HCT116 (cell line): ENCODE results near the gene ACSS3. TPM values are rescaled to one million over a fixed set of nuclear protein-coding genes. Genes with fewer than 3 reads are reported as not detected.

Experiments
- ATAC-seq: fragments of 200-7000 bp; cut with Tn5 transposase; 2 replicates; pipeline ENCODE4 v1.9.1; 2020; ENCODE audit warnings: mild to moderate bottlenecking, moderate library complexity
- BruUV-seq: library from RNA; stranded (reverse); fragments of 400-500 nt; replicated peaks from 2 replicates; lab custom pipeline; 2021; lab: Mats Ljungman, UMichigan
- CTCF ChIA-PET: fragments of 300-600 bp; sonication (Branson Sonifier 250); formaldehyde crosslinking; loops from one replicate; lab custom pipeline; 2021; ENCODE audit warnings: antibody characterized with exemption; lab: Charles Lee
- POLR2A ChIA-PET: fragments of 300-600, 350-600 bp; sonication (Branson Sonifier 250); formaldehyde crosslinking; loops from one replicate; lab custom pipeline; 2021; ENCODE audit warnings: antibody characterized with exemption; lab: Charles Lee
- RAD21 ChIA-PET, 2 experiments: fragments of 300-600 bp; sonication (Branson Sonifier 250); formaldehyde crosslinking; loops; one replicate each; lab custom pipeline; 2023; ENCODE audit warnings: low total read pairs in 2 of 2; ENCODE audit not compliant: uncharacterized antibody in 2 of 2, unreplicated experiment in 2 of 2, low non-redundant PET in 1 of 2; lab: Charles Lee
- DNase-seq: peaks from one replicate; pipeline ENCODE4 v3.0.0-alpha.2; 2010; ENCODE audit warnings: low read depth, low spot score
- H2AFZ ChIP-seq: fragments of 200-600 bp; shearing (Covaris generic), sonication (generic); 2 replicates; pipeline ENCODE4 v1.6.1; 2017; ENCODE audit warnings: low read depth, mixed run types, mixed read lengths, antibody characterized with exemption, low read length; ENCODE audit not compliant: poor library complexity, severe bottlenecking
- H3K27ac ChIP-seq: 2 replicates; pipeline ENCODE4 v1.5.1; 2012; ENCODE audit warnings: low read depth, low read length
- H3K27me3 ChIP-seq: fragments of 200-600 bp; sonication (generic); 2 replicates; pipeline ENCODE4 v1.6.1; 2016; ENCODE audit warnings: mixed run types, low read length, mixed read lengths; ENCODE audit not compliant: insufficient read depth
- H3K36me3 ChIP-seq, 2 experiments: fragments of 200-500 bp in 1 of 2; fragments of 200-600 bp in 1 of 2; sonication (Bioruptor generic) in 1 of 2; sonication (generic) in 1 of 2; 2 replicates each; pipeline versions ENCODE4 v1.5.1 to v1.6.1; 2014 to 2016; ENCODE audit warnings: low read length in 2 of 2, inconsistent platforms in 1 of 2, mixed read lengths in 1 of 2, mixed run types in 1 of 2; ENCODE audit not compliant: insufficient read depth in 2 of 2, control insufficient read depth in 1 of 2
- H3K4me1 ChIP-seq, 2 experiments: fragments of 200-600 bp in 1 of 2; sonication (generic) in 1 of 2; 2 replicates each; pipeline versions ENCODE4 v1.5.1 to v1.6.1; 2012 to 2017; ENCODE audit warnings: low read length in 2 of 2, inconsistent platforms in 1 of 2, mild to moderate bottlenecking in 1 of 2, mixed read lengths in 1 of 2, mixed run types in 1 of 2, moderate library complexity in 1 of 2; ENCODE audit not compliant: insufficient read depth in 2 of 2, control insufficient read depth in 1 of 2
- H3K4me2 ChIP-seq: fragments of 200-600 bp; sonication (generic); 2 replicates; pipeline ENCODE4 v1.6.1; 2017; ENCODE audit warnings: mixed run types, low read length, mixed read lengths
- H3K4me3 ChIP-seq, 2 experiments: fragments of 200-600 bp in 1 of 2; sonication (generic) in 1 of 2; replicated peaks in 1 of 2; 2 replicates each; pipeline ENCODE4 v1.5.1; 2011 to 2016; ENCODE audit warnings: low read length in 2 of 2, control low read depth in 1 of 2, low read depth in 1 of 2, mild to moderate bottlenecking in 1 of 2, mixed read lengths in 1 of 2, mixed run types in 1 of 2
- H3K79me2 ChIP-seq: fragments of 200-600 bp; sonication (generic); 2 replicates; pipeline ENCODE4 v1.6.1; 2017; ENCODE audit warnings: mild to moderate bottlenecking, mixed run types, low read length, moderate library complexity, mixed read lengths; ENCODE audit not compliant: insufficient read depth
- H3K9ac ChIP-seq: fragments of 200-600 bp; sonication (generic); 2 replicates; pipeline ENCODE4 v1.6.1; 2016; ENCODE audit warnings: low read length, mixed read lengths
- H3K9me2 ChIP-seq: fragments of 200-600 bp; sonication (generic), shearing (Covaris generic); 2 replicates; pipeline ENCODE4 v1.6.1; 2017; ENCODE audit warnings: mixed run types, mild to moderate bottlenecking, moderate library complexity; ENCODE audit not compliant: insufficient read depth
- H3K9me3 ChIP-seq, 2 experiments: fragments of 200-500 bp in 1 of 2; fragments of 200-600 bp in 1 of 2; sonication (Bioruptor generic) in 1 of 2; sonication (generic) in 1 of 2; 2 replicates each; pipeline ENCODE4 v1.6.1; 2014 to 2017; ENCODE audit warnings: low read length in 2 of 2, mixed read lengths in 2 of 2, inconsistent platforms in 1 of 2, low read depth in 1 of 2, mild to moderate bottlenecking in 1 of 2, mixed run types in 1 of 2, moderate library complexity in 1 of 2; ENCODE audit not compliant: control insufficient read depth in 1 of 2, insufficient read depth in 1 of 2
- H4K20me1 ChIP-seq: fragments of 200-600 bp; sonication (generic), shearing (Covaris generic); 2 replicates; pipeline ENCODE4 v1.6.1; 2017; ENCODE audit warnings: mixed run types, mild to moderate bottlenecking, moderate library complexity; ENCODE audit not compliant: insufficient read depth
- CBX3 ChIP-seq: IDR thresholded peaks from 2 replicates; pipeline ENCODE4 v1.6.1; 2012; ENCODE audit warnings: low read depth
- CEBPB ChIP-seq: IDR thresholded peaks from 2 replicates; pipeline ENCODE4 v1.6.1; 2012; ENCODE audit warnings: low read depth
- EGR1 ChIP-seq: IDR thresholded peaks from 2 replicates; pipeline ENCODE4 v1.6.1; 2012; ENCODE audit warnings: low read depth
- ELF1 ChIP-seq: IDR thresholded peaks from 2 replicates; pipeline ENCODE4 v1.6.1; 2012; ENCODE audit warnings: low read depth, borderline replicate concordance
- EZH2phosphoT487 ChIP-seq: fragments of 200-600 bp; IDR thresholded peaks from 2 replicates; pipeline ENCODE4 v1.6.1; 2018; ENCODE audit warnings: antibody characterized with exemption, borderline replicate concordance
- POLR2AphosphoS5 ChIP-seq: IDR thresholded peaks from 2 replicates; pipeline ENCODE4 v1.6.1; 2011; ENCODE audit warnings: mild to moderate bottlenecking, low read depth, low read length, moderate library complexity
- SRF ChIP-seq: IDR thresholded peaks from 2 replicates; pipeline ENCODE4 v1.6.1; 2012; ENCODE audit warnings: low read depth
- TCF7L2 ChIP-seq: IDR thresholded peaks from 2 replicates; pipeline ENCODE4 v1.7.0; 2011; ENCODE audit warnings: borderline replicate concordance, inconsistent platforms; ENCODE audit not compliant: insufficient read depth, insufficient read length; ENCODE audit errors: extremely low read depth
- YY1 ChIP-seq: IDR thresholded peaks from 2 replicates; pipeline ENCODE4 v1.6.1; 2011; ENCODE audit warnings: low read length, low read depth, moderate library complexity, mild to moderate bottlenecking; ENCODE audit not compliant: insufficient replicate concordance; ENCODE audit errors: extremely low read depth
- intact Hi-C: fragments of 100-400 bp; cut with micrococcal nuclease; formaldehyde crosslinking; loops from 2 replicates; pipeline ENCODE4 v1.10.0; 2022
- total RNA-seq: library from RNA; stranded (reverse); gene quantifications from one replicate; pipeline ENCODE4 v1.2.1, GENCODE V29; 2021; ENCODE audit not compliant: unreplicated experiment
- TF ChIP-seq, protein P1 (sequence below): IDR thresholded peaks from 2 replicates; pipeline ENCODE4 v1.6.1; 2011; ENCODE audit warnings: mild to moderate bottlenecking, low read length, moderate library complexity; ENCODE audit not compliant: insufficient replicate concordance; ENCODE audit errors: extremely low read depth
- TF ChIP-seq, protein P2 (sequence below), 3 experiments: fragments of 200-600 bp in 1 of 3; sonication (generic) in 1 of 3; IDR thresholded peaks in 2 of 3; conservative IDR thresholded peaks in 1 of 3; 2 replicates each; pipeline ENCODE4 v1.5.1; 2012 to 2017; ENCODE audit warnings: low read depth in 2 of 3, low read length in 2 of 3, antibody characterized with exemption in 1 of 3, borderline replicate concordance in 1 of 3, control low read depth in 1 of 3, mild to moderate bottlenecking in 1 of 3, mixed read lengths in 1 of 3, mixed run types in 1 of 3, moderate library complexity in 1 of 3; ENCODE audit not compliant: insufficient read depth in 1 of 3
- TF ChIP-seq, protein P3 (sequence below): IDR thresholded peaks from 2 replicates; pipeline ENCODE4 v1.6.1; 2012; ENCODE audit warnings: low read depth
- TF ChIP-seq, protein P4 (sequence below): IDR thresholded peaks from 2 replicates; pipeline ENCODE4 v1.6.1; 2012

Gene ACSS3
- total RNA-seq, 1 experiment from 2014 or later = 0.30 TPM

DNA sequence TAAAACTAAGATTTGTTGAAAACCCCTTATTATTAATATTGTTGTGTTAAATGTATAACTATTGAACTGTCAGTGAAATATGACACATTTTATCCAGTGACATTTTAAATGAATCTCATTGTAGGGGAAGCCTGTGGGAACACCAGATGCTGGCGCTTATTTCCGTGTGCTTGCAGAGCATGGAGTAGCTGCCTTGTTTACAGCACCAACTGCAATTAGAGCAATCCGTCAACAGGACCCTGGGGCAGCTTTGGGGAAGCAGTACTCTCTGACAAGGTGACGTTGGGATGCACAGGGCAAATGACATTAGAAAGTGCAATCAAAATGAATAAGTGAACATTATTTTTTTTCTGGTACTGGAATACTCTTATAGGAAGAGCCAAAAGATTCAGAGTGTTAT is 96.8 kb downstream of the ACSS3 start:
- no peaks in the 10 kb centered on the region for H4K20me1 ChIP-seq
- no peak overlapping the region for H2AFZ ChIP-seq
- ChIA-PET RAD21 (no interaction called here), POLR2A (no interaction called here), CTCF (no interaction called here)
- no peak overlapping the region for H3K4me3 ChIP-seq
- H3K9me2 ChIP-seq = no peaks in the 10 kb centered on the region
- no peaks in the 10 kb centered on the region for H3K4me1 ChIP-seq
- intact Hi-C loops = no loop called here
- H3K36me3 ChIP-seq = no peaks in the 10 kb centered on the region
- TF ChIP-seq YY1 (no peak), SRF (no peak), CEBPB (no peak)
- no peaks in the 10 kb centered on the region for H3K9me3 ChIP-seq
- no peak for ATAC-seq
- H3K79me2 ChIP-seq = no peaks in the 10 kb centered on the region
- BruUV-seq = no TSS peak
- H3K27ac ChIP-seq = no peak overlapping the region
- DNase-seq = no peak
- no peaks in the 10 kb centered on the region for H3K27me3 ChIP-seq
- no peak overlapping the region for H3K9ac ChIP-seq
- no peak overlapping the region for H3K4me2 ChIP-seq

DNA sequence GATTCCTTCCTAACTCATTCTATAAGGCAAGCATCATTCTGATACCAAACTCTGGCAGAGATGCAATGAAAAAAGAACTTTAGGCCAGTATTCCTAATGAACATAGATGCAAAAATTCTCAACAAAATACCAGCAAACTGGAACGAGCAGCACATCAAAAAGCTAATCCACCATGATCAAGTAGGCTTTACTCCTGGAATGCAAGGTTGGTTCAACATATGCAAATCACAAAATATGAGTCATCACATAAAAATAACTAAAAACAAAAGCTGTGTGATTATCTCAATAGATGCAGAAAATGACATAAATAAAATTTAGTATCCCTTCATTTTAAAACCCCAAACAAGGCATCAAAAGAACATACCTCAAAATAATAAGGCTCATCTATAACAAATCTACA is 98.9 kb downstream of the ACSS3 start:
- no TSS peak for BruUV-seq
- RAD21 ChIA-PET = no interaction called here
- CTCF ChIA-PET = no interaction called here
- no peak for DNase-seq
- Histone ChIP-seq H3K4me3 (no peak overlapping the region), H3K4me2 (no peak overlapping the region), H3K27ac (no peak overlapping the region), H3K9me3 (no peaks in the 10 kb centered on the region), H3K9me2 (no peaks in the 10 kb centered on the region), H3K4me1 (no peaks in the 10 kb centered on the region), H3K79me2 (no peaks in the 10 kb centered on the region), H3K9ac (no peak overlapping the region), H3K36me3 (no peaks in the 10 kb centered on the region), H3K27me3 (no peaks in the 10 kb centered on the region), H2AFZ (no peak overlapping the region), H4K20me1 (no peaks in the 10 kb centered on the region)
- ATAC-seq = no peak
- intact Hi-C loops = no loop called here
- POLR2A ChIA-PET = no interaction called here
- TF ChIP-seq EGR1 = no peak
- no peak for TF ChIP-seq TCF7L2
- TF ChIP-seq, protein P1, sequence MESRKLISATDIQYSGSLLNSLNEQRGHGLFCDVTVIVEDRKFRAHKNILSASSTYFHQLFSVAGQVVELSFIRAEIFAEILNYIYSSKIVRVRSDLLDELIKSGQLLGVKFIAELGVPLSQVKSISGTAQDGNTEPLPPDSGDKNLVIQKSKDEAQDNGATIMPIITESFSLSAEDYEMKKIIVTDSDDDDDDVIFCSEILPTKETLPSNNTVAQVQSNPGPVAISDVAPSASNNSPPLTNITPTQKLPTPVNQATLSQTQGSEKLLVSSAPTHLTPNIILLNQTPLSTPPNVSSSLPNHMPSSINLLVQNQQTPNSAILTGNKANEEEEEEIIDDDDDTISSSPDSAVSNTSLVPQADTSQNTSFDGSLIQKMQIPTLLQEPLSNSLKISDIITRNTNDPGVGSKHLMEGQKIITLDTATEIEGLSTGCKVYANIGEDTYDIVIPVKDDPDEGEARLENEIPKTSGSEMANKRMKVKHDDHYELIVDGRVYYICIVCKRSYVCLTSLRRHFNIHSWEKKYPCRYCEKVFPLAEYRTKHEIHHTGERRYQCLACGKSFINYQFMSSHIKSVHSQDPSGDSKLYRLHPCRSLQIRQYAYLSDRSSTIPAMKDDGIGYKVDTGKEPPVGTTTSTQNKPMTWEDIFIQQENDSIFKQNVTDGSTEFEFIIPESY = no peak
- TF ChIP-seq, protein P2, sequence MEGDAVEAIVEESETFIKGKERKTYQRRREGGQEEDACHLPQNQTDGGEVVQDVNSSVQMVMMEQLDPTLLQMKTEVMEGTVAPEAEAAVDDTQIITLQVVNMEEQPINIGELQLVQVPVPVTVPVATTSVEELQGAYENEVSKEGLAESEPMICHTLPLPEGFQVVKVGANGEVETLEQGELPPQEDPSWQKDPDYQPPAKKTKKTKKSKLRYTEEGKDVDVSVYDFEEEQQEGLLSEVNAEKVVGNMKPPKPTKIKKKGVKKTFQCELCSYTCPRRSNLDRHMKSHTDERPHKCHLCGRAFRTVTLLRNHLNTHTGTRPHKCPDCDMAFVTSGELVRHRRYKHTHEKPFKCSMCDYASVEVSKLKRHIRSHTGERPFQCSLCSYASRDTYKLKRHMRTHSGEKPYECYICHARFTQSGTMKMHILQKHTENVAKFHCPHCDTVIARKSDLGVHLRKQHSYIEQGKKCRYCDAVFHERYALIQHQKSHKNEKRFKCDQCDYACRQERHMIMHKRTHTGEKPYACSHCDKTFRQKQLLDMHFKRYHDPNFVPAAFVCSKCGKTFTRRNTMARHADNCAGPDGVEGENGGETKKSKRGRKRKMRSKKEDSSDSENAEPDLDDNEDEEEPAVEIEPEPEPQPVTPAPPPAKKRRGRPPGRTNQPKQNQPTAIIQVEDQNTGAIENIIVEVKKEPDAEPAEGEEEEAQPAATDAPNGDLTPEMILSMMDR (IDR thresholded peaks at IDR 0.05 in 2 of 3, conservative IDR thresholded peaks at IDR 0.05 in 1 of 3; ENCODE audit: borderline replicate concordance in 1 of 3, insufficient read depth in 1 of 3, low read depth in 2 of 3, low read length in 2 of 3) = no peak
- no peak for TF ChIP-seq POLR2AphosphoS5
- TF ChIP-seq, protein P3, sequence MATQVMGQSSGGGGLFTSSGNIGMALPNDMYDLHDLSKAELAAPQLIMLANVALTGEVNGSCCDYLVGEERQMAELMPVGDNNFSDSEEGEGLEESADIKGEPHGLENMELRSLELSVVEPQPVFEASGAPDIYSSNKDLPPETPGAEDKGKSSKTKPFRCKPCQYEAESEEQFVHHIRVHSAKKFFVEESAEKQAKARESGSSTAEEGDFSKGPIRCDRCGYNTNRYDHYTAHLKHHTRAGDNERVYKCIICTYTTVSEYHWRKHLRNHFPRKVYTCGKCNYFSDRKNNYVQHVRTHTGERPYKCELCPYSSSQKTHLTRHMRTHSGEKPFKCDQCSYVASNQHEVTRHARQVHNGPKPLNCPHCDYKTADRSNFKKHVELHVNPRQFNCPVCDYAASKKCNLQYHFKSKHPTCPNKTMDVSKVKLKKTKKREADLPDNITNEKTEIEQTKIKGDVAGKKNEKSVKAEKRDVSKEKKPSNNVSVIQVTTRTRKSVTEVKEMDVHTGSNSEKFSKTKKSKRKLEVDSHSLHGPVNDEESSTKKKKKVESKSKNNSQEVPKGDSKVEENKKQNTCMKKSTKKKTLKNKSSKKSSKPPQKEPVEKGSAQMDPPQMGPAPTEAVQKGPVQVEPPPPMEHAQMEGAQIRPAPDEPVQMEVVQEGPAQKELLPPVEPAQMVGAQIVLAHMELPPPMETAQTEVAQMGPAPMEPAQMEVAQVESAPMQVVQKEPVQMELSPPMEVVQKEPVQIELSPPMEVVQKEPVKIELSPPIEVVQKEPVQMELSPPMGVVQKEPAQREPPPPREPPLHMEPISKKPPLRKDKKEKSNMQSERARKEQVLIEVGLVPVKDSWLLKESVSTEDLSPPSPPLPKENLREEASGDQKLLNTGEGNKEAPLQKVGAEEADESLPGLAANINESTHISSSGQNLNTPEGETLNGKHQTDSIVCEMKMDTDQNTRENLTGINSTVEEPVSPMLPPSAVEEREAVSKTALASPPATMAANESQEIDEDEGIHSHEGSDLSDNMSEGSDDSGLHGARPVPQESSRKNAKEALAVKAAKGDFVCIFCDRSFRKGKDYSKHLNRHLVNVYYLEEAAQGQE = no peak
- TF ChIP-seq EZH2phosphoT487 = no peak
- TF ChIP-seq CBX3 = no peak
- TF ChIP-seq ELF1 = no peak
- TF ChIP-seq, protein P4, sequence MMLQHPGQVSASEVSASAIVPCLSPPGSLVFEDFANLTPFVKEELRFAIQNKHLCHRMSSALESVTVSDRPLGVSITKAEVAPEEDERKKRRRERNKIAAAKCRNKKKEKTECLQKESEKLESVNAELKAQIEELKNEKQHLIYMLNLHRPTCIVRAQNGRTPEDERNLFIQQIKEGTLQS = no peak
